Measurements from ENCODE around the gene SMIM14. TPM values are rescaled to one million over a fixed set of nuclear protein-coding genes. Genes with fewer than 3 reads are reported as not detected.

The SMIM14 gene
- total and polyA plus RNA-seq, 12 donors = 5.4 to 15.2 (median 11.6) TPM

GRCh38 chr4:39528061-39528465 lies 110.6 kb downstream of the SMIM14 start:
- Histone ChIP-seq H3K4me1 (peaks cover 0 to 29% (median 21%) of the 10 kb centered on the region in 9 donors), H3K36me3 (peaks cover 0 to 23% (median 3%) of the 10 kb centered on the region in 9 donors), H3K9me3 (peaks cover 0 to 7% (median 0%) of the 10 kb centered on the region in 11 donors), H3K27ac (peak overlapping the region; percentile 92 to 99 (median 96)), H3K4me3 (peak overlapping the region; percentile 74 to 98 (median 88)), H3K27me3 (no peaks in the 10 kb centered on the region)
- no peak for TF ChIP-seq CTCF (IDR thresholded peaks at IDR 0.05)
- DNase-seq = no peak
- 0 to 1% methylated on average over 17 to 21 of the region's 21 CpGs for WGBS, 2 donors
- intact Hi-C loops (cut with DNase I) = loop anchor here in 5 of 10 donors (1.0 to 5.0 kb wide), 5 partner anchors 23 to 449 kb away; partner anchors contain the start of genes PDS5A (in 4 of the 5), SMIM14 (in 1 of the 5) and UBE2K (in 1 of the 5)
- ATAC-seq = peak; percentile 28 to 68 (median 52)

DNA sequence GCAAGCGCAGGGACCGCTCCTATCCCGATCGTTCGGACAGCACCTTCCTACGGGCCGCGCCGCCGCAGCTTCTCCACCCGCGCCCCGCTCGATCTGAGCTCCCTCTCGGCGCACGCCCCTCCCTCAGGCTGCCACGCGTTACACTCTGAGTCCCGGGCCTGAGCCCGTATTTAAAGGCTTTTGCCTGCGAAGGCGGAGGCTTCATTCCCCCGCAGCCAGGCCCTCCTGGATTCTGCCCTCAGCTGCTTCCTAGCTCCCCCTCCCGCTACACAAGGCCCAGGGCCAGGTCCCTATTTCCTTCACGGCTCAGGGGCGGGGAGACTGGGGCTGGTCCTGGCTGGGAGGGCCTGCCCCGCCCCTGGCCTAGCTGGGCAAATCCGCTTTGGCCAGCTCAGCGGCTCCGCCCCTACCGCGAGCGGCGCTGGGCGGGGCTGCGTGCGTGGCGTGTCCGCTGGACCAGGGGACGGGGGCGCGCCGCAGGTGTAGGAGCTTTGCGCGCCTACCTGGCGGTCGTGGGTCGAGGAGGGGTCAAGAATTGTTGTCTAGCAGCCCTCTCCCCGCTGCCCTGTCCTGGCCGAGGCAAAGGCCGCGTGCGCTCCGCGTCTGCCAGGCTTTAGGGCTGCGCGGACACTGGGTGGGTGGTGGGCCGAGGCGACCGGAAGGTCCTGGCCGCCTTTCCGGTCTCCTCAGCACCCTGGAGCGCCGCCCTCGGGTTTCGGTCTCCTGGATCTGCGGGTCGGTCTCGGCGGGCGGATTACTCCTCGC lies 111.2 kb downstream of the SMIM14 start, which contains the start of gene UGDH:
Gene UGDH (minus strand): TSS at position 144 of the 765 bp plus-strand sequence. CDS start 5,927 bp downstream, outside the sequence.
- Histone ChIP-seq H3K4me1 (peaks cover 0 to 31% (median 21%) of the 10 kb centered on the region in 9 donors), H3K4me3 (peak within 1 kb of the TSS; percentile 74 to 98 (median 88)), H3K27ac (peak within 1 kb of the TSS; percentile 92 to 99 (median 96)), H3K27me3 (no peaks in the 10 kb centered on the region), H3K9me3 (peaks cover 0 to 7% (median 0%) of the 10 kb centered on the region in 11 donors), H3K36me3 (peaks cover 0 to 17% (median 3%) of the 10 kb centered on the region in 9 donors)
- DNase-seq (peak; percentile 96 to 97), ATAC-seq (peak; percentile 98 to 100 (median 99))
- intact Hi-C loops (cut with DNase I) = loop anchor here in 8 of 10 donors (1.0 to 5.0 kb wide), 9 partner anchors 24 to 450 kb away; partner anchors contain the start of genes SMIM14 (in 5 of the 8), PDS5A (in 4 of the 8) and UBE2K (in 1 of the 8)
- TF ChIP-seq CTCF (IDR thresholded peaks at IDR 0.05) = peak in 5 of 9 donors; percentile 2 to 36 (median 26)
- 0% methylated on average over 72 to 73 of the region's 73 CpGs for WGBS, 2 donors

- no peak for TF ChIP-seq CTCF (IDR thresholded peaks at IDR 0.05)
- peaks cover 0 to 11% (median 0%) of the 10 kb centered on the region in 9 donors for H3K36me3 ChIP-seq
- DNase-seq (peak in 1 of 2 donors; percentile 30), ATAC-seq (peak in 6 of 8 donors; percentile 46 to 79 (median 72))
- intact Hi-C loops (cut with DNase I) = loop anchor here in 8 of 10 donors (1.0 to 5.0 kb wide), 8 partner anchors 60 to 450 kb away; partner anchors contain the start of genes SMIM14 (in 5 of the 8), PDS5A (in 4 of the 8) and UBE2K (in 1 of the 8)
- peaks cover 0 to 7% (median 0%) of the 10 kb centered on the region in 11 donors for H3K9me3 ChIP-seq
- peak overlapping the region; percentile 65 to 99 (median 96) for H3K27ac ChIP-seq
- WGBS, 2 donors = 0 to 1% methylated on average over 33 of the region's 33 CpGs
- no peaks in the 10 kb centered on the region for H3K27me3 ChIP-seq
- peak overlapping the region; percentile 74 to 98 (median 88) for H3K4me3 ChIP-seq
- H3K4me1 ChIP-seq = peaks cover 0 to 35% (median 21%) of the 10 kb centered on the region in 9 donors
These were observed 111.8 kb downstream of the SMIM14 start for GRCh38 chr4:39526765-39527295.

Data from heart right ventricle (tissue), 16 donors.